ENCODE data around the gene COL15A1. TPM values are rescaled to one million over a fixed set of nuclear protein-coding genes. Genes with fewer than 3 reads are reported as not detected.

COL15A1 gene
- total RNA-seq, 1 donor from 2014 or later, result 8.0 TPM

GRCh38 chr9:98986866-98987651 is 43.4 kb downstream of the COL15A1 start:
- DNase-seq (no peak), ATAC-seq (peak in 1 of 2 donors; percentile 7)
- no peak overlapping the region for H3K27ac ChIP-seq
- intact Hi-C loops (cut with DNase I), result no loop called here
- no peaks in the 10 kb centered on the region for H3K9me3 ChIP-seq
- no peaks in the 10 kb centered on the region for H3K4me1 ChIP-seq
- H3K27me3 ChIP-seq (ENCODE audit: low read depth), result no peaks in the 10 kb centered on the region
- H3K36me3 ChIP-seq, result no peaks in the 10 kb centered on the region
- TF ChIP-seq CTCF (IDR thresholded peaks at IDR 0.05), result no peak
- no peak overlapping the region for H3K4me3 ChIP-seq

- no peak overlapping the region for H3K27ac ChIP-seq
- H3K4me3 ChIP-seq, result no peak overlapping the region
- no peaks in the 10 kb centered on the region for H3K36me3 ChIP-seq
- peaks cover 14% of the 10 kb centered on the region for H3K4me1 ChIP-seq
- no peak for TF ChIP-seq CTCF (IDR thresholded peaks at IDR 0.05)
- H3K9me3 ChIP-seq, result no peaks in the 10 kb centered on the region
- ATAC-seq (peak; percentile 25 to 53), DNase-seq (no peak)
- no peaks in the 10 kb centered on the region for H3K27me3 ChIP-seq (ENCODE audit: low read depth)
- intact Hi-C loops (cut with DNase I), result no loop called here
Measured at GRCh38 chr9:98989036-98990000, 45.6 kb downstream of the COL15A1 start.

- no peak overlapping the region for H3K4me3 ChIP-seq
- no peaks in the 10 kb centered on the region for H3K9me3 ChIP-seq
- no peak for TF ChIP-seq CTCF (IDR thresholded peaks at IDR 0.05)
- H3K4me1 ChIP-seq, result peaks cover 16% of the 10 kb centered on the region
- no peak for ATAC-seq
- no peaks in the 10 kb centered on the region for H3K27me3 ChIP-seq (ENCODE audit: low read depth)
- intact Hi-C loops (cut with DNase I), result loop anchor here (10.0 kb wide), 1 partner anchor 126 kb away; no protein-coding TSS in a partner anchor
- no peaks in the 10 kb centered on the region for H3K36me3 ChIP-seq
- DNase-seq, result no peak
- H3K27ac ChIP-seq, result no peak overlapping the region
Measured at GRCh38 chr9:98990181-98990870, 46.6 kb downstream of the COL15A1 start.

- Histone ChIP-seq H3K27me3 (ENCODE audit: low read depth) (no peaks in the 10 kb centered on the region), H3K4me1 (peaks cover 25% of the 10 kb centered on the region), H3K27ac (no peak overlapping the region), H3K9me3 (no peaks in the 10 kb centered on the region), H3K4me3 (no peak overlapping the region), H3K36me3 (no peaks in the 10 kb centered on the region)
- intact Hi-C loops (cut with DNase I), result loop anchor here (10.0 kb wide), 1 partner anchor 127 kb away; no protein-coding TSS in a partner anchor
- ATAC-seq, result no peak
- no peak for DNase-seq
- TF ChIP-seq CTCF (IDR thresholded peaks at IDR 0.05), result no peak
Measured at GRCh38 chr9:98992107-98992884, 48.6 kb downstream of the COL15A1 start.

Measured in lower lobe of right lung (tissue), 2 donors.